Loucy (cell line): ENCODE measurements around the gene IFI30.

ENCODE experiments used
- CTCF ChIP-seq: fragments of 200-600 bp; sonication (generic); conservative IDR thresholded peaks from 2 replicates; pipeline ENCODE4 v1.5.1; 2014; ENCODE audit warnings: mild to moderate bottlenecking, antibody characterized with exemption, low read length
- EZH2phosphoT487 ChIP-seq: fragments of 200-600 bp; IDR thresholded peaks from 2 replicates; pipeline ENCODE4 v1.6.1; 2018; ENCODE audit warnings: antibody characterized with exemption, mild to moderate bottlenecking, moderate library complexity, borderline replicate concordance

GRCh38 chr19:18159810-18160209 is 13.8 kb upstream of the IFI30 start:
- TF ChIP-seq CTCF (no peak), EZH2phosphoT487 (no peak)
